NCI-H2029 treated with DMSO at 0.1 percent for 48 hours (cell line): ENCODE results near the gene NT5E.
A peak's percentile ranks its signal among the peaks of the same experiment; 100 is the strongest.
"Not testable (repeated sequence)": the region's sequence is repeated elsewhere in the genome, so short reads cannot be mapped to it uniquely, and the experiment has no call there.

Source experiments
- DNase-seq: peaks from one replicate; lab custom pipeline; 2025; lab: John Stamatoyannopoulos, UW

The NT5E gene

GRCh38 chr6:85493389-85493788, 43.5 kb downstream of the NT5E start:
- DNase-seq, result no peak

GRCh38 chr6:85494547-85495536, 45.0 kb downstream of the NT5E start:
- no peak for DNase-seq

GRCh38 chr6:85496009-85496579, 46.2 kb downstream of the NT5E start:
- DNase-seq, result no peak

GRCh38 chr6:85496856-85497255, 47.0 kb downstream of the NT5E start:
- DNase-seq, result no peak

- DNase-seq, result no peak
Observed at GRCh38 chr6:85498596-85499258, 48.8 kb downstream of the NT5E start.

- no peak for DNase-seq
Observed at GRCh38 chr6:85506441-85507093, 56.7 kb downstream of the NT5E start.

- no peak for DNase-seq
Observed at GRCh38 chr6:85516168-85516567, 66.3 kb downstream of the NT5E start.

GRCh38 chr6:85524281-85524680, 74.4 kb downstream of the NT5E start:
- DNase-seq, result not testable (repeated sequence)

- DNase-seq, result peak; percentile 22
Observed at GRCh38 chr6:85537055-85537494, 87.2 kb downstream of the NT5E start.

- no peak for DNase-seq
Observed at GRCh38 chr6:85544776-85545175, 94.9 kb downstream of the NT5E start.
